Left renal pelvis (tissue), 4 donors: Measurements from ENCODE around the gene BCAT1. TPM values are rescaled to one million over a fixed set of nuclear protein-coding genes. Genes with fewer than 3 reads are reported as not detected.
A peak's percentile ranks its signal among the peaks of the same experiment; 100 is the strongest.

Experiments
- DNase-seq, 4 donors: peaks; one replicate each; pipeline ENCODE4 v3.0.0-alpha.2; 2013; ENCODE audit warnings: low read depth in 4 of 4, low spot score in 3 of 4
- polyA plus RNA-seq, 4 donors: library from polyadenylated mRNA; unstranded; fragments of 120-200 nt; gene quantifications; one replicate each; pipeline ENCODE4 v1.2.1, GENCODE V29; 2013; ENCODE audit not compliant: insufficient read length in 4 of 4

Gene BCAT1
- 10 to 100 TPM; 20.8 to 61.1 (median 53.5) TPM for polyA plus RNA-seq

GRCh38 chr12:24948757-24949722 is at the start of gene BCAT1:
TSS of gene BCAT1 (minus strand) at chr12:24949101. CDS start at chr12:24948932, 169 bp downstream.
- peak in 1 of 4 donors; percentile 19 for DNase-seq

- DNase-seq: no peak
These were observed 49.2 kb upstream of the BCAT1 start for GRCh38 chr12:24997970-24998582.

- DNase-seq: no peak
These were observed 48.6 kb upstream of the BCAT1 start for GRCh38 chr12:24997496-24997895.

GRCh38 chr12:24996820-24997219 is 47.9 kb upstream of the BCAT1 start:
- no peak for DNase-seq

- no peak for DNase-seq
These were observed 47.3 kb upstream of the BCAT1 start for GRCh38 chr12:24996102-24996797.

GRCh38 chr12:24993793-24994192 is 44.9 kb upstream of the BCAT1 start:
- no peak for DNase-seq

- DNase-seq: peak in 1 of 4 donors; percentile 21
These were observed 42.5 kb upstream of the BCAT1 start for GRCh38 chr12:24991209-24992049.

GRCh38 chr12:24989216-24989615 is 40.3 kb upstream of the BCAT1 start:
- DNase-seq: no peak

- DNase-seq: no peak
These were observed 33.3 kb upstream of the BCAT1 start for GRCh38 chr12:24982250-24982649.

- DNase-seq: no peak
These were observed 31.3 kb upstream of the BCAT1 start for GRCh38 chr12:24979976-24980730.

- DNase-seq: no peak
These were observed 30.4 kb upstream of the BCAT1 start for GRCh38 chr12:24979329-24979728.

GRCh38 chr12:24977711-24978110 is 28.8 kb upstream of the BCAT1 start:
- DNase-seq: no peak

- no peak for DNase-seq
These were observed 28.2 kb upstream of the BCAT1 start for GRCh38 chr12:24977060-24977459.

- no peak for DNase-seq
These were observed 26.5 kb upstream of the BCAT1 start for GRCh38 chr12:24975425-24975824.

GRCh38 chr12:24974216-24974615 is 25.3 kb upstream of the BCAT1 start:
- DNase-seq: no peak

- DNase-seq: no peak
These were observed 23.2 kb upstream of the BCAT1 start for GRCh38 chr12:24972078-24972477.

- DNase-seq: no peak
These were observed 21.3 kb upstream of the BCAT1 start for GRCh38 chr12:24970177-24970576.

GRCh38 chr12:24966951-24967564 is 18.2 kb upstream of the BCAT1 start:
- DNase-seq: no peak

- DNase-seq: no peak
These were observed 15.4 kb upstream of the BCAT1 start for GRCh38 chr12:24964342-24964741.
